ENCODE data around the gene TMEM89. TPM values are rescaled to one million over a fixed set of nuclear protein-coding genes. Genes with fewer than 3 reads are reported as not detected.

Gene TMEM89
- total RNA-seq, 1 donor, result not detected

GRCh38 chr3:48634661-48635221 is 13.2 kb upstream of the TMEM89 start:
- TF ChIP-seq CTCF (IDR thresholded peaks at IDR 0.05; ENCODE audit: insufficient read depth, low read depth, low read length), result no peak
- peak; percentile 56 for DNase-seq (ENCODE audit: low read depth)
- H3K4me3 ChIP-seq (ENCODE audit: low read depth, low read length), result peak overlapping the region; percentile 97

GRCh38 chr3:48633743-48634142 is 12.2 kb upstream of the TMEM89 start:
- peak overlapping the region; percentile 97 for H3K4me3 ChIP-seq (ENCODE audit: low read depth, low read length)
- DNase-seq (ENCODE audit: low read depth), result no peak
- no peak for TF ChIP-seq CTCF (IDR thresholded peaks at IDR 0.05; ENCODE audit: insufficient read depth, low read depth, low read length)

- TF ChIP-seq CTCF (IDR thresholded peaks at IDR 0.05; ENCODE audit: insufficient read depth, low read depth, low read length), result no peak
- no peak overlapping the region for H3K4me3 ChIP-seq (ENCODE audit: low read depth, low read length)
- no peak for DNase-seq (ENCODE audit: low read depth)
Observed at GRCh38 chr3:48633256-48633655, 11.7 kb upstream of the TMEM89 start.

GRCh38 chr3:48631516-48632448 is 10.2 kb upstream of the TMEM89 start:
- H3K4me3 ChIP-seq (ENCODE audit: low read depth, low read length), result no peak overlapping the region
- DNase-seq (ENCODE audit: low read depth), result no peak
- no peak for TF ChIP-seq CTCF (IDR thresholded peaks at IDR 0.05; ENCODE audit: insufficient read depth, low read depth, low read length)

GRCh38 chr3:48630833-48631232 is 9.3 kb upstream of the TMEM89 start:
- no peak for DNase-seq (ENCODE audit: low read depth)
- H3K4me3 ChIP-seq (ENCODE audit: low read depth, low read length), result no peak overlapping the region
- no peak for TF ChIP-seq CTCF (IDR thresholded peaks at IDR 0.05; ENCODE audit: insufficient read depth, low read depth, low read length)

GRCh38 chr3:48630407-48630806 is 8.8 kb upstream of the TMEM89 start:
- no peak overlapping the region for H3K4me3 ChIP-seq (ENCODE audit: low read depth, low read length)
- no peak for DNase-seq (ENCODE audit: low read depth)
- TF ChIP-seq CTCF (IDR thresholded peaks at IDR 0.05; ENCODE audit: insufficient read depth, low read depth, low read length), result no peak
